GM12872 (cell line): ENCODE results near the gene CHAT.

ENCODE experiments used
- TF ChIP-seq, protein P1 (sequence below): IDR thresholded peaks from 3 replicates; pipeline ENCODE4 v1.5.1; 2011; ENCODE audit warnings: low read depth, mild to moderate bottlenecking, low read length, moderate library complexity; ENCODE audit not compliant: insufficient read depth

Gene CHAT

DNA sequence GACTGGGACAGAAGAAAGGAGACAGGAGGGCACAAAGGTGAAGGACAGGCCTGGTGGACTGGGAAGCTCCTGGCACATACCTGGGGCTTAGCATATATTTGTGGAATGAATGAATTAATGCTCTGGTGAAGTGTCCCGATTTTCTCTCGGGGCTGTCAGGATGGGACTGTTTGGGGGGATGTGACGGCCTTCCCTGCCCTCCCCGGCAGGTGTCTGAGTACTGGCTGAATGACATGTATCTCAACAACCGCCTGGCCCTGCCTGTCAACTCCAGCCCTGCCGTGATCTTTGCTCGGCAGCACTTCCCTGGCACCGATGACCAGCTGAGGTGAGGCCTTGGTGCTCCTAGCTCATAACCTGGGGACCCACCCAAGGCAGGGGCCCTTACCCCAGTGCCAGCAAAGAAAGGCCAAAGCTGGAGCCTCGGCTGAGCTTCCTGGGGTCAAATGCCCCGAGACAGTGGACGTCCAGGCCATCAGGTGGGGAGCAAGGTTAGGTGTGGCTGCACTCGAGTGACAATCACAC is 6.5 kb downstream of the CHAT start:
- TF ChIP-seq, protein P1, sequence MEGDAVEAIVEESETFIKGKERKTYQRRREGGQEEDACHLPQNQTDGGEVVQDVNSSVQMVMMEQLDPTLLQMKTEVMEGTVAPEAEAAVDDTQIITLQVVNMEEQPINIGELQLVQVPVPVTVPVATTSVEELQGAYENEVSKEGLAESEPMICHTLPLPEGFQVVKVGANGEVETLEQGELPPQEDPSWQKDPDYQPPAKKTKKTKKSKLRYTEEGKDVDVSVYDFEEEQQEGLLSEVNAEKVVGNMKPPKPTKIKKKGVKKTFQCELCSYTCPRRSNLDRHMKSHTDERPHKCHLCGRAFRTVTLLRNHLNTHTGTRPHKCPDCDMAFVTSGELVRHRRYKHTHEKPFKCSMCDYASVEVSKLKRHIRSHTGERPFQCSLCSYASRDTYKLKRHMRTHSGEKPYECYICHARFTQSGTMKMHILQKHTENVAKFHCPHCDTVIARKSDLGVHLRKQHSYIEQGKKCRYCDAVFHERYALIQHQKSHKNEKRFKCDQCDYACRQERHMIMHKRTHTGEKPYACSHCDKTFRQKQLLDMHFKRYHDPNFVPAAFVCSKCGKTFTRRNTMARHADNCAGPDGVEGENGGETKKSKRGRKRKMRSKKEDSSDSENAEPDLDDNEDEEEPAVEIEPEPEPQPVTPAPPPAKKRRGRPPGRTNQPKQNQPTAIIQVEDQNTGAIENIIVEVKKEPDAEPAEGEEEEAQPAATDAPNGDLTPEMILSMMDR, result no peak

DNA sequence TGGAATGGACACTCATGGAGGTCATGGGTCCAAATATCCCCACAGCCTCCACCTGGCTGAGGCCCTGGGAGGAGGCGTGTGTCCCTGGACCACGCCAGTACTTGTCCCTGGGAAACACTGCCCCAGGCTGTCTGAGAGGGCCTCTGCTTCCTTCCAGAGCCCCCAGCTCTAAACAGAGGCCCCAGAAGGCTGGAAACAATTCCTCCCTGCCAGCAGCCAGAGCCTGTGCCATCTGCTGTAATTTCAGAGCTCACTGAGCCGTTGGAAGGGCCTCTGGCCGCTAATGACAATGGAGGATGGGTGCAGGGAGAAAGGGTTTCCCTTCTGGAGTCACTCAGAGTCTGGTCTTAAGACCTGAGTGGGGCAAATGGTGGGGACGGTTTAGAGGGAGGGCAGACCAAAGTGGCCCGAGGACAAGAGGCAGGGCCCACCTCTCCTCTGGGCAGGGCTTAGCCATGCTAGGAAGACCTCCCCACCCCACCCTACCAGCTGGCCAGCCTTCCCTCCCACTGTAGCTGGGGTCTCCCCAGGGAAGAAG is 7.1 kb downstream of the CHAT start:
- TF ChIP-seq, protein P1, result no peak

DNA sequence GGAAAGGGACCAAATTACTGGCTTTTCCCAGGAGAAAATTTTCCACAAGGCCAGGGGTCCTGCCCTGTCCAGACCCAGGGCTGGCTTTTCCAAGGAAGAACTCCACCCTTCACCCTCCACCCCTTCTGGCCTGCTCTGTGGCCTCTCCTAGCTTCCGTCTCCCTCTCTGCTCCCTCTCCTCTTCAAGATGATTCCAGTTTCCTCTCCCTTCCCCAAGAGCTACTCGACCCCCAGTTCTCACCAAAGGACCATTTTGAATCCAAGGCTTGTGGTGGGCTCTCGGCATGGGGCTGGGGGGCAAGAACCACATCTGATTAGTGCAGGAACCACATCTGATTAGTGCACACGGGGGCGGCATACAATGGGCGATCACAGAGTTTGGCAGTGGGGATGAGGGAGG is 7.7 kb downstream of the CHAT start:
- TF ChIP-seq, protein P1, result no peak

DNA sequence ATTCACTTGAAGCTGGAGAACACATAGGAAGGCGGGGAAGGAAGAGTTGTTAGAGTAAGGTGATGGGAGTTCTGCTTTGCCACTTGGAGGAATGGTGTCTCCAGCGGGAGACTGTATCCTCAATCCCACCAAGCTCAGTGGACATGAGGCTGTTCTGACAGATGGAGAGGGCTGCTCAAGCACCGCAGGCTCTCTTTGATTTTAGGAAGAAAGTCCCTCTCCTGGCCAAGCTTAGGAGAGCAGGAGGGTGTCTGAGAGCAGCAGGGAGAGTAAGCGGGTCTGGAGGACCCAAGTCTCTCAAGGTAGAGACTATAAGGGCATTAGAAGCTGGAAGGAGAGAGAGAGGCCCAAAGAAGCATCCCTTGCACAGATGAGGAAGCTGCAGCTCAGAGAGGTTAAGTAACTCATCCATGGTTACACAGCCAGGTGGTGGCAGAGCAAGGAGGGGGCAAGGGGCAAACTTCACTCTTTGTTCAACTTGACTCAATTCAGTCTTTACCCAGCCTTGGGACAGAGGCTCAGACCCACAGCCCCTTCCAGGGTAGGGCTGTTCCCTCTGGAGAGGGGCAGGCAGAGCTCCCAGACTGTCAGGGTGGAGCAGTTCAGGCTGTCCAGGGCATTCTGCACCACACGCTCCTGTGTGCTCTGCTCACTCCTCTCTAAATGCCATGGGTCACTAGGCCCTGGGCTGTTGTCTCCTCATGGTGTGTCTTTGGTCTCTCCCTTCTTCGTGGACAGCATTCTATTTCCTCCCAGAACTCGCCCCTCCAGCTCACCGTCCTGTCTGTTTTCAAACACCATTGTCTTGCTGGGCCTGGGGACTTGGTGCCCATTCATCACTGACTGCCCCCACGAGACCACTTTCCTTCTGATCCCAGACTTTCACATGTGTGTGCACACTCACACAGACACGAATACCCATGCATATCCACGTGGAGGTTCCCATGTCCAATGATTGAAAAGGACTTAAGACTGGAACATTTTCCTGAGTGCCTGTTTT is 8.9 kb downstream of the CHAT start:
- TF ChIP-seq, protein P1, result no peak

DNA sequence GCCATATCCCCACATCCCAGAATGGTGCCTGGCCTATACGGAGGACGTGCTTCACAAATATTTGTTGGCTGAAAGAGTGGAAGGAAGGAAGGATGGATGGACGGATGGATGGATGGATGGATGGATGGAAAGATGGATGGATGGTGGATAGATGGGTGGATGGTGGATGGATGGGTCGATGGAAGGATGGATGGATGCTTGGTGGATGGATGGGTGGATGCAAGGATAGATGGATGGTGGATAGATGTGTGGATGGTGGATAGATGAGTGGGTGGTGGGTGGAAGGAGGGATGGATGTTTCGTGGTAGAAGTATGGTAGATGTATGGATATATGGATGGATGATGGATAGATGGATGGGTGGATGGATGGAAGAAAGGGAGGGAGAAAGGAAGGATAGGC is 10.8 kb downstream of the CHAT start:
- TF ChIP-seq, protein P1, result no peak

DNA sequence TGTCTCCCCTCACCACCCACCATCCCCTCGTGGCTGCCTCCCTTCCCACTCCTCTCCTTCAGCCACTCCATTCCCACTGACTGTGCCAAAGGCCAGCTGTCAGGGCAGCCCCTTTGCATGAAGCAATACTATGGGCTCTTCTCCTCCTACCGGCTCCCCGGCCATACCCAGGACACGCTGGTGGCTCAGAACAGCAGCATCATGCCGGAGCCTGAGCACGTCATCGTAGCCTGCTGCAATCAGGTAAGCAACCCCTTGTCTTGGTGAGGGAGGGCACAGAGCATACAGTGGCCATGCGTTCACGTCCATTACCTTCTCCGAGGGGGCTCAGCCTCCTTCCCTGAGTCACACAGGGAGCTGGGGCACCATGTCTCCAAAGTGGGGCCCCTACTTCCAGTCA is 11.6 kb downstream of the CHAT start:
- TF ChIP-seq, protein P1, result no peak

DNA sequence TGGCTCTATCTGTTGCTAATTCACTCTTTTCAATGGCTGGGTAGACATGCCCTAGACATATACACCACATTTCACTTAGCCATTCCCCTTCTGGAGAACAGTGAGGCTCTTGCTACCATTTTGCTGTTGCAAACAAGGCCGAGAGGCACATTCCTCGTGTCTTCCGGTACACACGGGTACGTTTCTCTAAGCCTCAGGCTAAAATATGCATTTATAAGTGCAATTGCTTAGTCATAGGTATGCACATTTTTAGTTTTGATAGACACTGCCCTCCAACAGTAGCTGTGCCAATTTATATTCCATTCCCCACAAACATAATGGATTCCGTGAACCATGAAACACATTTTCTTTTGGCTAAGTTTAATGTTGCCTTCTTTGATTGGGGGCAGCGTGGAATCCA is 13.2 kb downstream of the CHAT start:
- TF ChIP-seq, protein P1, result no peak
